ENCODE results near the gene BMP5. TPM values are rescaled to one million over a fixed set of nuclear protein-coding genes. Genes with fewer than 3 reads are reported as not detected.

BMP5 gene
- total and polyA plus RNA-seq, 2 experiments from 2014 or later = 123 to 127 TPM

GRCh38 chr6:55870181-55870813 is 5.1 kb downstream of the BMP5 start:
- TF ChIP-seq CTCF (IDR thresholded peaks at IDR 0.05; ENCODE audit: low read depth, low read length) = no peak
- no peaks in the 10 kb centered on the region for H3K9me3 ChIP-seq (ENCODE audit: low read depth)
- peak overlapping the region; percentile 16 for H3K27ac ChIP-seq
- H3K36me3 ChIP-seq = no peaks in the 10 kb centered on the region
- no peaks in the 10 kb centered on the region for H3K27me3 ChIP-seq
- peaks cover 38% of the 10 kb centered on the region for H3K4me1 ChIP-seq (ENCODE audit: low read depth)
- no peak for DNase-seq (ENCODE audit: low read depth in 1 of 2, low spot score in 1 of 2)
- peak overlapping the region; percentile 87 for H3K4me3 ChIP-seq

GRCh38 chr6:55869674-55870073 is 5.7 kb downstream of the BMP5 start:
- Histone ChIP-seq H3K27ac (no peak overlapping the region), H3K9me3 (ENCODE audit: low read depth) (no peaks in the 10 kb centered on the region), H3K27me3 (no peaks in the 10 kb centered on the region), H3K36me3 (no peaks in the 10 kb centered on the region), H3K4me1 (ENCODE audit: low read depth) (peaks cover 40% of the 10 kb centered on the region), H3K4me3 (peak overlapping the region; percentile 87)
- no peak for DNase-seq (ENCODE audit: low read depth in 1 of 2, low spot score in 1 of 2)
- no peak for TF ChIP-seq CTCF (IDR thresholded peaks at IDR 0.05; ENCODE audit: low read depth, low read length)

GRCh38 chr6:55868771-55869479 is 6.5 kb downstream of the BMP5 start:
- H3K4me1 ChIP-seq (ENCODE audit: low read depth) = peaks cover 40% of the 10 kb centered on the region
- H3K27ac ChIP-seq = peak overlapping the region; percentile 25
- DNase-seq (ENCODE audit: low read depth in 1 of 2, low spot score in 1 of 2) = no peak
- no peaks in the 10 kb centered on the region for H3K9me3 ChIP-seq (ENCODE audit: low read depth)
- TF ChIP-seq CTCF (IDR thresholded peaks at IDR 0.05; ENCODE audit: low read depth, low read length) = no peak
- no peaks in the 10 kb centered on the region for H3K36me3 ChIP-seq
- H3K4me3 ChIP-seq = peak overlapping the region; percentile 87
- H3K27me3 ChIP-seq = no peaks in the 10 kb centered on the region

GRCh38 chr6:55868176-55868575 is 7.2 kb downstream of the BMP5 start:
- no peak overlapping the region for H3K27ac ChIP-seq
- no peaks in the 10 kb centered on the region for H3K27me3 ChIP-seq
- H3K4me1 ChIP-seq (ENCODE audit: low read depth) = peaks cover 40% of the 10 kb centered on the region
- H3K36me3 ChIP-seq = no peaks in the 10 kb centered on the region
- H3K4me3 ChIP-seq = peak overlapping the region; percentile 87
- TF ChIP-seq CTCF (IDR thresholded peaks at IDR 0.05; ENCODE audit: low read depth, low read length) = no peak
- no peaks in the 10 kb centered on the region for H3K9me3 ChIP-seq (ENCODE audit: low read depth)
- DNase-seq (ENCODE audit: low read depth in 1 of 2, low spot score in 1 of 2) = no peak

GRCh38 chr6:55866128-55866527 is 9.3 kb downstream of the BMP5 start:
- H3K4me3 ChIP-seq = peak overlapping the region; percentile 6
- H3K36me3 ChIP-seq = no peaks in the 10 kb centered on the region
- no peaks in the 10 kb centered on the region for H3K9me3 ChIP-seq (ENCODE audit: low read depth)
- H3K27me3 ChIP-seq = no peaks in the 10 kb centered on the region
- peaks cover 42% of the 10 kb centered on the region for H3K4me1 ChIP-seq (ENCODE audit: low read depth)
- DNase-seq (ENCODE audit: low read depth in 1 of 2, low spot score in 1 of 2) = no peak
- no peak for TF ChIP-seq CTCF (IDR thresholded peaks at IDR 0.05; ENCODE audit: low read depth, low read length)
- peak overlapping the region; percentile 37 for H3K27ac ChIP-seq
